Renal cortex interstitium (tissue), 15 donors: ENCODE data around the gene COX7B2. TPM values are rescaled to one million over a fixed set of nuclear protein-coding genes. Genes with fewer than 3 reads are reported as not detected.

Experiments used
- DNase-seq, 11 donors: peaks; one replicate each; pipeline ENCODE4 v3.0.0-alpha.2; 2013; ENCODE audit warnings: low read depth in 9 of 11, low spot score in 4 of 11; ENCODE audit errors: extremely low read depth in 1 of 11
- long read RNA-seq, 16 experiments: transcript quantifications; one replicate each; lab custom pipeline, GENCODE V29; 2026
- polyA plus RNA-seq, 3 donors: library from polyadenylated mRNA; unstranded; fragments of 120-200 nt; gene quantifications; one replicate each; pipeline ENCODE4 v1.2.1, GENCODE V29; 2013; ENCODE audit not compliant: insufficient read length in 3 of 3

COX7B2 gene, protein sequence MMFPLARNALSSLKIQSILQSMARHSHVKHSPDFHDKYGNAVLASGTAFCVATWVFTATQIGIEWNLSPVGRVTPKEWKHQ
- polyA plus RNA-seq: not detected
- long read RNA-seq, donor 1: 0 reads
- long read RNA-seq, donor 2: 0 reads
- long read RNA-seq, donor 3: 0 reads
- long read RNA-seq, donor 4: 0 reads
- long read RNA-seq, donor 5: 0 reads
- long read RNA-seq, donor 6: 0 reads
- long read RNA-seq, donor 7: 0 reads
- long read RNA-seq, donor 8: 0 reads
- long read RNA-seq, donor 9: 0 reads
- long read RNA-seq, donor 10: 0 reads
- long read RNA-seq, donor 11: 0 reads
- long read RNA-seq, donor 12: 0 reads
- long read RNA-seq, donor 13: 0 reads
- long read RNA-seq, donor 14: 0 reads
- long read RNA-seq, donor 15: 0 reads
- long read RNA-seq, donor 16: 0 reads

DNA sequence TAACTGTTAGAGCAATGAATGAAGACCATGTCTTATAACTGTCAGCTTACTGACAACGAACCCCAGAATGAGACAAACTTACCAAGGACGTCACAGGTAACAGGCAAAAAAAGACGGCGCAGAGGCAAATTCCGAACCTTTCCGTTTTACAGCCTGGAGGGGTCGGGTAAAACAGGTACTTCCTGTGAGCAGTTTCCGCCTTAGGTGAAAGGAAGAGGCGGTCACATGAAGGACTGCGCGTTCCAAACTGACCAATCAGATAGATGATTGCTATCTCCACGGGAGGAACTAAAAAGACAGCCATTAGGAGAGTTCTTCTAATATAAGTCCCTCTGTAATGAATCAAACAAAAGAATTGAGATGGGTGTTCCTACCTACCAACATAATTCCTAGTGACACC is at the start of gene COX7B2:
Gene COX7B2 (minus strand): TSS at position 168 of the 400 bp plus-strand sequence. CDS start 174,053 bp downstream, outside the sequence.
- DNase-seq: no peak

DNA sequence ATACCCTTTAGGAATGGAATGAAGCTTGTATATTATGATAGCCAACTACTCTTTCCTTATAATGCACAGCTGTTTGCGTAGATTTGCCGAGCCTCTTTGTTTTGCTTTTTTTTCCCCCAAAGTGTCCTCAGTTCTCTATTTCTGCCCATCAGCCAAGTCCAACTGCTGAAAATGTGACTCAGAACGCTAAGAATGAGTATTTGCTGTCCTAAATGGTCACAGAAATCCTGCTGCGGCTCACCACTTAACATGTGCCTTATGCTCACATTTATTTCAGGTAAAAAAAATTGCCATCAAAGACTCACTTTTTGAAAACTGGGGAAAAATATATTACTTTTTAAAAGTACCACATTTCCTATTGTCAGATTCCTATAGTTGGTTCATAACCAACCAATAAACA is 47.4 kb upstream of the COX7B2 start:
- DNase-seq: no peak

DNA sequence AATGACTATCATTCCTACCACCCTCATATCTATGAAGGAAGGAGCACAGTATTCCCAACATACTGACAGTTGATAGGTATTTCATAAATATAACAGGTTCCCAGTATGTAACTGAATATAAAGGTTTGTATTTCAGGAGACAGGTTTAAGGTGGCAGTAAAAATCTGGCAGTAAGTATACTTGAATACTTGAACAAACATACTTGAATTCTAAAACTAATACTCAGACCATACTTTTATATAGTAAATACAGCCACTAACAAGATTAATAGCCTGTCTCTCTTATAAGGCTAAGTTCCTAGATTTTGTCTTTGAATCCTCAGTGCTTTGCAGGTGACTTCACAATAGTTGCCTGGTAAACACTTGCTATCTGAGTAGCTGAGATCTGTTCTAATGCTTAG is 46.6 kb upstream of the COX7B2 start:
- no peak for DNase-seq

DNA sequence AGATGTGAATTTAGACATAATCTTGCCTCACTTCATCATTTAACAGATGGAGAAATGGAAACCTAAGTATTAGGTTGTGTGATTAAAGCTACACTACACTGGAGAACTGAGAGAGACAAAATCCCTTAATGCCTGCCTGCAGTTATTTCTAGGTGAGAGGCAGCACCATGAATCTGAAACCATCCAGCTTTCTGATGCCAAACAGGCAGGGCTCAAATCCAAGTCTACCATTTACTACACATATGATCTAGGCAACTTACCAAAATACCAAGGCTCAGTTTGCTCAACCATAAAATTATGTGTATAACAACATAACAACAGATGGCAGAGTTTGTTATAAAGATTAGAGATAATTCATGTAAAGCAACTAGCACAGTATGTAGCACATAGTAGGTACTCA is 45.6 kb upstream of the COX7B2 start:
- no peak for DNase-seq

DNA sequence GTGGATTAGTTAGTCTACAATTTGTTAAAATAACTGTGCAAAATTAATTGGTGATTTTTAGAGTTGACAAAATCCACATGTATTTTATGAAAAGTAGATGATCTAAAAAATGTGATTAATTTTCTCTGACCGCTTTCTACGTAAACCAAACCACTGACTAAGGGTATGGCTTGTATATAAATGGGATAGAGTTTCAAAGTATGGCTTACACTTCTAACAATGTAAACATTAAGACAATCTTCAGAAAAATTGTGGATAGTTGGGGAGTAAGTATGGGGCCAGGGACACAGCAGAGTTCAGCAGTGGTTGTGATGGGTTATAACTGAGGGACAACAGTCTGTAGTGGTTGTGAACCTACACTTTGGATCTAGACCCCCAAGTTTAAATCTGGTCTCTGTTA is 44.5 kb upstream of the COX7B2 start:
- no peak for DNase-seq

DNA sequence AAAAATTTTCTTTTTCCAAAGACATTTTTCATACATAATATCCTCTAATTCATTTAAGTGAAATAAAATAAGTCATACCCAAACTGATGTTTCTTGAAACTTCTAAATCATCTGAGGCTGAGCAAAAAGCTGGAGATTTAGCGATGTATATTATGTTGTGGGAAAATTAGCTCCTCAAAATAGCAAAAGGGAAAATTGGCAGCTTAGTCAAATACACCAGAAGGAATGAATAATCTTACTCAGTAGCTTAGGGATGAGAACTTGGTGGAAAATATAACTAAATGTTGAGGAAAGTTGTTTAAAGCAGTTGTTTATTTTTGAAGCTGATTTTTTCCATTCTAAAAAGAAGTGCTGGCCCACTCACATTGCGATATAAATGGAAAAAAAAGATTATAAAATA is 43.4 kb upstream of the COX7B2 start:
- DNase-seq: no peak

DNA sequence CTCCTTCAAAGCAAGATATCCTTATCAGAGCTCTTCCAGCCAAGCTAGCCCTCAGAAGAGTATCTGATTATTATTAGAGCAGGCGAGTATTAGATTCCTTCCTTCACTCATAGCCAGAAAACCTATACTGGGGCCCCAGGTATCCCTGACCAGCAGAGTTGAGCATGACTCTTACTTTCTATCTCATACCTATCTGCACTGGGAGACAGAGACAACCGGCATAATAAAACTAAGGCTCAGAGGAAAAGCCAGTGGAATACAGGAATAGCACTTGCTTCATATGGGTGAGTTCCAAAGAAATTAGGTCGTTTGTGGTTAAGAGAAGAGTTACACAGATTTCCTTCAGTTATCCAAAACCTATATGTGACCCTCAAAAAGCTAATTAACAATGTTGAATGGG is 41.8 kb upstream of the COX7B2 start:
- DNase-seq: no peak

DNA sequence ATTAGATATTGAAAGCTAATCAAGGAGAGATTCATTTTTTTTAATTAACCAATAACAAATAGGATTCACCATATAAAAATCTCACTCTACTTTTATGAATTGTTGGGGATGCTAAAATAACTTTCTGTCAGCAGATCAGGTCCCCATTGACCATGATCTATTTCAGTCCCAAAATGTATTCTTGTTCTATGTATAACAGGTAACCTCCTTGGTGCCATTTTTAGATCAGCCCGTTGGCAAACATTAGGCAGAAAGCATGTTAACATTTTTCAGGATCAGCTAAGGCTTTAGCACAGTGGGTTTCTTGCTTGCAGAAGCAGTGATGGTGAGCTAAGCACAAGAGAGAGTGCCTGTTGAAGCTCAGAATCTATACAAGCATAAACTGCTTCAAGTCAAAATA is 40.8 kb upstream of the COX7B2 start:
- DNase-seq: no peak

DNA sequence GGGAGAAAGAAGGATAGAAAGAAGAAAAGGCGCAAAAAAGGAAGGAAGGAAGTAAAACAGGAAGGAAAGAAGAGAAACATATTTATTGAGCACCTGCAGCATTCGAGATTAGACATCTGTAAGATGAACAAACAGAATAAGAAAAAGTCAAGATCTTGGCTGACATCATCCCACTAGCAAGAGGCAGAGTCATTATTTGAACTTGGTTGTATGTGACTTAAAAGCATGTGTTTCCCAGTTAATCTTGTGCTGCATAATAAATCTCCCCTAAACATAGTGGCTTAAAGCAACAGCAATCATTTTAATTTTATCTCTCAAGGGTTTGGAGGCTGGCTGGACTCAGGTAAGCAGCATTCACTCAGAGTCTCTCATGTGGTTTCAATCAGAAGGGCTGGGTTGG is 38.5 kb upstream of the COX7B2 start:
- no peak for DNase-seq

DNA sequence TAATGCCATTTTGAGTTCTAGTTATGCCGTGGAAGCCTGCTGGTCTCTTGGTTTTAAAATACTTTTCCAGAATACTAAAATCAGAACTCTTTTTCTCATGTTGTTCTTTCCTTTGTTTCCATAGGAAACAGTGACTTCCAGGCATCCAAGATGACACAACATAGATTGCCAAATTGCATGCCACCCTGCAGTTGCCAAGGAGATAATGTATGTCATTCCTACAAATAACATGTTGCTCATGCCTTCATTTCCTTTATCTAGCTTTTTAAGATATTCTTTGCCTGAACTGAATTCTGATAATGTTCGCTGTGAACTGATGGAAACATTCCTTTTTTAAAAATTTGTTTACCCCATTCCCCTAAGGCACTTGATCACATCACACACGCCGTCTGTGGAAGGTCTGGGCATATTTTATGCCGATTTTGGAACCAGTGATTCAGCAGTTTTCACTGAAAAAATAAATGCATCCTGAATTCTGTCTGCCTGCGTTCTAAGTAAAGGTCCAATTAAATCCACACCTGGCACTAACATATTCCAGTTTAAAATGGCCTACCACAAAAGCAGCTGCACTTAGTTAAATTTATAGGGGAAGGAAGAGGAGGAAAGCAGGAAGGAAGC is 38.0 kb upstream of the COX7B2 start:
- DNase-seq: no peak

DNA sequence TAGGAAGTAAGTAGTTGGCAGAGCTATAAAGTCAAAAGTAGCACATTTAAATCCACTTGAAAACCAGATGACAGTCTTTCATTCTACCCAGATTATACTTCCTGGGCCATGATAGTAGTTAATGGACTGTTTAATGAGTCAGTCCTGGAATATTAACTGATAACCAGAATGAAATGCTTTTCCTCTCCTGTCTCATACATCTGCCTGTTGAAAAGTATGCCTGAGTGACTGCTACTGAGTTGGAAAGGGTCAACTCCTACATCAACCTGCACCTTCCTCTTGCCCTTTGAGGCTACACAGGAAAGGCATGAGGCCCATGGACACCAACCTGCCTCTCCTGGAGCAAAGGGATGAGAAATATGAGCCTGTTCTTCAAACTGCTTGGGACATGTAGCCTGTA is 36.0 kb upstream of the COX7B2 start:
- no peak for DNase-seq

DNA sequence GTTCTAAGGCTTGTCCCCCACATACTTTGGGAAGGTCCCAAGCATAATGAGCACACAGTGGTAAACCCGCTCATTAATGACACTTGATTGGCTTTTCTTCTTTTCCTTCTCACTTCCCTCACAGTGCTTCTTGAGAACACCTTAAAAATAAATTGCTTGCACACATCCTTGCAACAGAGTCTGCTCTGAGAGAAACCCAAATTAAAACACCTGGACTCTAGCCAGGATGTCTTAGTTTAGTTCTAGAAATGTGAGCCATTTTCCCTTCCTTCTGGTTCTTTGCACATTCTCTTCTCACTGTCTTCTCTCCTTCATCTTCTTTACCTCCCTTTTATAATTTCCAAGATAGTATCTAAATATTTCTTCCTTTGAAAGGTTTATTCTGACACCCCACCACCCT is 35.3 kb upstream of the COX7B2 start:
- no peak for DNase-seq

DNA sequence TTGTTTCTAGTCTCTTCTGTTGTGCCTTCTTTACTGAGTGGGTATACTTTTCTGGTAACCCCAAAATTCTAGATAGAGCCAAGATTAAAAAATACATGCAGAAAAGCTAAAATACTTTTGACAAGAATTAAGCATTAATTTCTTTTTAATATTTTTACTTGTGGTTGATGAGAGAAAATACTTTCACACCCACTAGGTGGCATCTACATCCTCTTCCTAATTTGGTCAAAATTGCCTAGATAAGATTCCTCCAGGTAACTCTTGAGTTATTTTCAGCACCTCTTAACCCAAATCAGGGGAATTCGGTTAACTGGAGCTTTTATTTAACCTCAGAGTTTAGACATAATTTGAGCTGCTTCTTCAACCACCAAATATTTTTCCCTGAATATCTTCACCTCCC is 28.4 kb upstream of the COX7B2 start:
- no peak for DNase-seq

DNA sequence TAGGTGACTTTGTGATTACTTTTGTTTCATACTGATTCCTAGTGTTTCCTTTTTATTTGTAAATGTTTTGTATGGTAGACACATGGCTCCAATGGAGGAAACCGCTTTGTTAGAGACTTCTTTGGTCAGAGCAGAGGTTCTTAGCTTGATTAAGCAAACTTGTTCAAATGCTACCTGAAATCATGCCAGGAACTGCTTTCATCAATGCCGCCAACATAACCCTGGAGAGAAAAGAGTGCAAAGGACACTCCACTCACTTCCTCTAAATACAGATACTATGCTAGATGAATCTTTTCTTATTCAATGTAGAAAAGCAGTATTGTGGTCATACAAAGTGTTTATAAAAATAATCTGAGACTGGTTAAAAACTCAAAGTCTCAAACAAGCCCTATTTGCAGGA is 25.7 kb upstream of the COX7B2 start:
- no peak for DNase-seq

DNA sequence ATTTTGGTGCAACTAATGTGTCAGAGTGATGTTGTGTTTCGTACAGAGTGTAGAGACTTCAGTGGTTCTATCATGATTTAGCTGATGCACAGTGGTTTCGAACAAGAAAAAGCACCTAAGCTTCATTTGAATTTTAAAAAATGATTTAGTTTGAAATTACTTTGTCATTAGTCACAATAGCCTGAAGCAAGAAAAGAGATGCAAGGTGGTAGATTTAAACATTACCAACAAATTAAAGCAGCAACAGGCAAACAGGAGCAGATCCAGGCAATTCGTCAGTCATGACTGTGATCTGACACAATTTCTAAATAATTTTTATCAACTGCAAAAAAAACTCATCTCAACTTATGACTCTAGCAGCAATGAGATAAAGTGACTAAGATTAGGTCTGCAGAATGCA is 24.6 kb upstream of the COX7B2 start:
- no peak for DNase-seq

DNA sequence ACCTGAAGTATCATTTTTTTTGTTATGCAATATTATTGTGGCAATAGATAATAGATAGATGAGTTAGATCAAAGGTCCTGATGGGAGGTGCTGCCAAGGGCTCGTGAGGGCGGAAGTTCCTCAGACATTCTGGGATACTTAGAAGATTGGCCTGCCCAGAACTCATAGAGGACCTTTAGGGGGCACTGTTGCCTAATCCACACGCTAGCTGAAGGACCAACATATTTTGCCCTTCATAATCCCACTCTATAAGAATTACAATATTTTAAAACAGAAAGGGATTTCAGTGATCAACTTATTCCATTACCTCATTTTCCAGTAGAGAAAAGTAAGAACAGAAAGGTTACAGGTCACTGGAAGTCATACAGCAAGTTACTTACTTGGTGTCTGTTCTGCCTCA is 22.9 kb upstream of the COX7B2 start:
- peak in 8 of 11 donors; percentile 3 to 12 (median 6) for DNase-seq

DNA sequence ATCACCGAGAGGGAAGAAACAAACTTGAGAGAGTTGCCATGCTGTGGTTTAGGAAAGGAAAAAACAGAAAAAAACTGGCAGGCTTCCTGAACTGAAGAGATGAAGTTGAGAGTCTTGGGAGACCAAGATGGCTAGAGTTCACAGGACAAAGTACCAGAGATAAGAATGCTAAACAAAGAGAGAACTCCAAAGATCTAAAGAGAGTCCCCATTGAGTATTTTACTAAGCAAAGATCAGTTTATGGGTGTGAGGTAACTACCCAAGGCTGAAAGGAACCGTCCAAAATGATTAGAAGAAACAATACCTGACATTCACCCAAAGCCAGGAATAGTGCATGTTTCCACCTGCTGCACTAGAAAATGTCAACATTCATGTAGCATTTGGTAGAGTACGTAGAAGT is 21.8 kb upstream of the COX7B2 start:
- DNase-seq: no peak

DNA sequence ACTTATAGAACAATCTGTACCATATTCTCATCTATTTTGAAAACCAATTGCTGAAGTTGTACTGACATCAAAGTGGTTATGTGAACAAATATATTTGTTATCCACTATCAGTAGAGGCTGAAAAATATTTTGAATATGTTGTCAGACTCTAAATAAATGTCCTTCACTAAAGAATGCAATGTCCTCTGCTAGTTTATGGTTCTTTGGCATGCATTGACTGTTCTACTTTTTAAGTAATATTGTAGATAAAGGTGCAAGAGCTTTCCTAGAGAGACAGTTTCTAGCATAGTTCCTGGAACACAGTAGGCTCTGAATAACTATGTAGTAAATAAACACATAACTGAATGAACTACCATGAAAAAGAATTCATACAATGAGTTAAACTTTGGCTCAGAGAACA is 18.2 kb upstream of the COX7B2 start:
- no peak for DNase-seq

DNA sequence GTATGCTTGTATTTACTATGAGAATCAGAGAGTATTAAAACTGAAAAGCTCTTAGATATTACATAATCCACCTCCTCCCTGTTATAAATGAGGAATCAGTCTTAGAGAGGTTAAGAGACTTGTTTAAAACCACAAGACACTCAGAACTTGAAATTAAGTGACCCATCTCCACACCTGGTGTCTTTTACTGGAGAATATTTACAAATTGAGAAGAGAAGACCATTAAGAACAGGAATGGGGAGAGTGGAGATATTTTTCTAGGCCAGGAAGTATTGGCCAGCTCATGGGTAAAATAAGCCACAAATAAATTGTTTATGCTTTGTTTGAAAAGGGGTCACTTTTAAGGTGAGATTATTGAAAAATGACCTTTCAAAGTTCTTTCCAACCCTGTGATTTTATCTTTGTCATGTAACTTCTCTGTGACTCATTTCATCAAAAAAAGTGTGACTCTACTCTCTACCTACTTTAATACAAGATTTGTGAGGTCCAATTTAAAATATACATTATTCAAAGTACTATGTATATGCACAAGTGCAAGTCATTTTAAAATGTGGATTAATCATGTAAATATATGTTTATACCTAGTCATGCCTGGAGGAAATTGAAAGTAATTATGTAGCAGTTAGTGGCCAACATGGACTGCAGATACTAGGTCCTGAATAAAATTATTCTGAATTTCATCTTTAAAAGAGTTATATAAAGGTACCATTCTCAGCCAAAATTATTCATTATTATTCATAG is 15.9 kb upstream of the COX7B2 start:
- no peak for DNase-seq

DNA sequence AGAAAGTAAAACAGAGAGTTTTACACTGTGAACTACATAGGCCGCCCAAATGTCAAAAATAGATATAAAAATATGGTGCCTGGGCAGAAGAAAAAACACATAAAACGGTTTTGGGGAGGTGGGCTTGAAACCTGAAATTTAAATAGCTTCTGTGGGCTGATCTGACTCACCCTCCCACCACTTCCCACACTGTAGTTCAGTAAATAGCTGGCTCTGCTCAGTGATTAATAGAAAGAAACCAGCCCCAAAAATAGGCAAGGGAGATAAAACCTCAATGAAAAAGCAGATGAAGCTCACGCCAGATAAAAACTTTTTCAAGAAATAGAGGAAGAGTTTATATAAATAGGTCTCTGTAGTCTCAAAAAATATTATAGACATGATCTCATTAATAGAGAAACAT is 13.2 kb upstream of the COX7B2 start:
- no peak for DNase-seq
